ENCODE measurements around the gene KIF26B. TPM values are rescaled to one million over a fixed set of nuclear protein-coding genes. Genes with fewer than 3 reads are reported as not detected.

KIF26B gene
- total RNA-seq, 1 experiment from 2014 or later: 1.2 TPM

DNA sequence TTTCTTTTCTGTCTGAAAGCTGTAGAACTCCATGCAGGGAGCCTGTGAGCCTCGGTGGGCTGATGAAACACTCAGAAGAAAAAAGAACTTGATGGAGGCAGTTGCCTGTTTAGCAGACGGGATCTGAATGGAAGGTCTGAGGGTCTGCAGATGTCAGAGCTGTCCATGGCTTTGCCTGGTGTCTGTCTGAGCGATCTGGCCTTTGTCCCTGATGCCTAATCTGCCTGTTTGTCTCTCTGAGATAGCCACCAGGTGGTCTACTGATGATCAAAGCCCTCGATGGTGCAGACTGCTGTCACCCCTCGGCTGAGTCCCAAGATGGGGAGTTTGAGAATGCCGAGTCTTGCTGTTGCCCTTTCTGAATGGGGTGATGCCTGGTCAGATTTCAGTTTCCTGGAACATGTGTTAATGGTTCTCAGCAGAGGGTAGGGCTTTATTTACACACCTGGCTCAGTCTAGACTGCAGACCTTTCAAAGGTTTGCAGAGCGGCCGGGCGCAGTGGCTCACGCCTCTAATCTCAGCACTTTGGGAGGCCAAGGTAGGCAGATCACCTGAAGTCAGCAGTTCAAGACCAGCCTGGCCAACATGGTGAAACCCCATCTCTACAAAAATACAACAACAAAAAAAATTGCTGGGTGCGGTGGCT, 90.4 kb downstream of the KIF26B start:
- no peak for ATAC-seq
- H3K4me1 Mint-ChIP-seq: peaks cover 17% of the 10 kb centered on the region
- no peak overlapping the region for H3K27ac Mint-ChIP-seq

More for the DNA sequence above, 90.4 kb downstream of the KIF26B start:
- no peaks in the 10 kb centered on the region for H3K36me3 Mint-ChIP-seq
- peaks cover under 1% of the 10 kb centered on the region; the same call in 1 of the 2 replicates for H3K9me3 Mint-ChIP-seq
- TF ChIP-seq SMAD3 (CRISPR knock-in tag; IDR thresholded peaks at IDR 0.05; ENCODE audit: borderline replicate concordance): no peak
- no peak for TF ChIP-seq NFYB (CRISPR knock-in tag; conservative IDR thresholded peaks at IDR 0.05; ENCODE audit: low read depth)
- TF ChIP-seq, protein P1, sequence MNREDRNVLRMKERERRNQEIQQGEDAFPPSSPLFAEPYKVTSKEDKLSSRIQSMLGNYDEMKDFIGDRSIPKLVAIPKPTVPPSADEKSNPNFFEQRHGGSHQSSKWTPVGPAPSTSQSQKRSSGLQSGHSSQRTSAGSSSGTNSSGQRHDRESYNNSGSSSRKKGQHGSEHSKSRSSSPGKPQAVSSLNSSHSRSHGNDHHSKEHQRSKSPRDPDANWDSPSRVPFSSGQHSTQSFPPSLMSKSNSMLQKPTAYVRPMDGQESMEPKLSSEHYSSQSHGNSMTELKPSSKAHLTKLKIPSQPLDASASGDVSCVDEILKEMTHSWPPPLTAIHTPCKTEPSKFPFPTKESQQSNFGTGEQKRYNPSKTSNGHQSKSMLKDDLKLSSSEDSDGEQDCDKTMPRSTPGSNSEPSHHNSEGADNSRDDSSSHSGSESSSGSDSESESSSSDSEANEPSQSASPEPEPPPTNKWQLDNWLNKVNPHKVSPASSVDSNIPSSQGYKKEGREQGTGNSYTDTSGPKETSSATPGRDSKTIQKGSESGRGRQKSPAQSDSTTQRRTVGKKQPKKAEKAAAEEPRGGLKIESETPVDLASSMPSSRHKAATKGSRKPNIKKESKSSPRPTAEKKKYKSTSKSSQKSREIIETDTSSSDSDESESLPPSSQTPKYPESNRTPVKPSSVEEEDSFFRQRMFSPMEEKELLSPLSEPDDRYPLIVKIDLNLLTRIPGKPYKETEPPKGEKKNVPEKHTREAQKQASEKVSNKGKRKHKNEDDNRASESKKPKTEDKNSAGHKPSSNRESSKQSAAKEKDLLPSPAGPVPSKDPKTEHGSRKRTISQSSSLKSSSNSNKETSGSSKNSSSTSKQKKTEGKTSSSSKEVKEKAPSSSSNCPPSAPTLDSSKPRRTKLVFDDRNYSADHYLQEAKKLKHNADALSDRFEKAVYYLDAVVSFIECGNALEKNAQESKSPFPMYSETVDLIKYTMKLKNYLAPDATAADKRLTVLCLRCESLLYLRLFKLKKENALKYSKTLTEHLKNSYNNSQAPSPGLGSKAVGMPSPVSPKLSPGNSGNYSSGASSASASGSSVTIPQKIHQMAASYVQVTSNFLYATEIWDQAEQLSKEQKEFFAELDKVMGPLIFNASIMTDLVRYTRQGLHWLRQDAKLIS (CRISPR knock-in tag; IDR thresholded peaks at IDR 0.05; ENCODE audit: borderline replicate concordance): no peak
- TF ChIP-seq, protein P2, sequence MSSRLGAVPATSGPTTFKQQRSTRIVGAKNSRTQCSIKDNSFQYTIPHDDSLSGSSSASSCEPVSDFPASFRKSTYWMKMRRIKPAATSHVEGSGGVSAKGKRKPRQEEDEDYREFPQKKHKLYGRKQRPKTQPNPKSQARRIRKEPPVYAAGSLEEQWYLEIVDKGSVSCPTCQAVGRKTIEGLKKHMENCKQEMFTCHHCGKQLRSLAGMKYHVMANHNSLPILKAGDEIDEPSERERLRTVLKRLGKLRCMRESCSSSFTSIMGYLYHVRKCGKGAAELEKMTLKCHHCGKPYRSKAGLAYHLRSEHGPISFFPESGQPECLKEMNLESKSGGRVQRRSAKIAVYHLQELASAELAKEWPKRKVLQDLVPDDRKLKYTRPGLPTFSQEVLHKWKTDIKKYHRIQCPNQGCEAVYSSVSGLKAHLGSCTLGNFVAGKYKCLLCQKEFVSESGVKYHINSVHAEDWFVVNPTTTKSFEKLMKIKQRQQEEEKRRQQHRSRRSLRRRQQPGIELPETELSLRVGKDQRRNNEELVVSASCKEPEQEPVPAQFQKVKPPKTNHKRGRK (CRISPR knock-in tag; IDR thresholded peaks at IDR 0.05; ENCODE audit: borderline replicate concordance): no peak
- TF ChIP-seq, protein P3, sequence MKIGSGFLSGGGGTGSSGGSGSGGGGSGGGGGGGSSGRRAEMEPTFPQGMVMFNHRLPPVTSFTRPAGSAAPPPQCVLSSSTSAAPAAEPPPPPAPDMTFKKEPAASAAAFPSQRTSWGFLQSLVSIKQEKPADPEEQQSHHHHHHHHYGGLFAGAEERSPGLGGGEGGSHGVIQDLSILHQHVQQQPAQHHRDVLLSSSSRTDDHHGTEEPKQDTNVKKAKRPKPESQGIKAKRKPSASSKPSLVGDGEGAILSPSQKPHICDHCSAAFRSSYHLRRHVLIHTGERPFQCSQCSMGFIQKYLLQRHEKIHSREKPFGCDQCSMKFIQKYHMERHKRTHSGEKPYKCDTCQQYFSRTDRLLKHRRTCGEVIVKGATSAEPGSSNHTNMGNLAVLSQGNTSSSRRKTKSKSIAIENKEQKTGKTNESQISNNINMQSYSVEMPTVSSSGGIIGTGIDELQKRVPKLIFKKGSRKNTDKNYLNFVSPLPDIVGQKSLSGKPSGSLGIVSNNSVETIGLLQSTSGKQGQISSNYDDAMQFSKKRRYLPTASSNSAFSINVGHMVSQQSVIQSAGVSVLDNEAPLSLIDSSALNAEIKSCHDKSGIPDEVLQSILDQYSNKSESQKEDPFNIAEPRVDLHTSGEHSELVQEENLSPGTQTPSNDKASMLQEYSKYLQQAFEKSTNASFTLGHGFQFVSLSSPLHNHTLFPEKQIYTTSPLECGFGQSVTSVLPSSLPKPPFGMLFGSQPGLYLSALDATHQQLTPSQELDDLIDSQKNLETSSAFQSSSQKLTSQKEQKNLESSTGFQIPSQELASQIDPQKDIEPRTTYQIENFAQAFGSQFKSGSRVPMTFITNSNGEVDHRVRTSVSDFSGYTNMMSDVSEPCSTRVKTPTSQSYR (CRISPR knock-in tag; IDR thresholded peaks at IDR 0.05): no peak
- no peak for TF ChIP-seq EMX1 (CRISPR knock-in tag; IDR thresholded peaks at IDR 0.05)
- no peak for TF ChIP-seq NR3C1 (CRISPR knock-in tag; conservative IDR thresholded peaks at IDR 0.05; ENCODE audit: low read depth)
- TF ChIP-seq RORB (CRISPR knock-in tag; IDR thresholded peaks at IDR 0.05): no peak
- no peak for TF ChIP-seq TEAD1 (CRISPR knock-in tag; IDR thresholded peaks at IDR 0.05)
- no peak for TF ChIP-seq ESRRA (CRISPR knock-in tag; IDR thresholded peaks at IDR 0.05; ENCODE audit: borderline replicate concordance)
- TF ChIP-seq, protein P4, sequence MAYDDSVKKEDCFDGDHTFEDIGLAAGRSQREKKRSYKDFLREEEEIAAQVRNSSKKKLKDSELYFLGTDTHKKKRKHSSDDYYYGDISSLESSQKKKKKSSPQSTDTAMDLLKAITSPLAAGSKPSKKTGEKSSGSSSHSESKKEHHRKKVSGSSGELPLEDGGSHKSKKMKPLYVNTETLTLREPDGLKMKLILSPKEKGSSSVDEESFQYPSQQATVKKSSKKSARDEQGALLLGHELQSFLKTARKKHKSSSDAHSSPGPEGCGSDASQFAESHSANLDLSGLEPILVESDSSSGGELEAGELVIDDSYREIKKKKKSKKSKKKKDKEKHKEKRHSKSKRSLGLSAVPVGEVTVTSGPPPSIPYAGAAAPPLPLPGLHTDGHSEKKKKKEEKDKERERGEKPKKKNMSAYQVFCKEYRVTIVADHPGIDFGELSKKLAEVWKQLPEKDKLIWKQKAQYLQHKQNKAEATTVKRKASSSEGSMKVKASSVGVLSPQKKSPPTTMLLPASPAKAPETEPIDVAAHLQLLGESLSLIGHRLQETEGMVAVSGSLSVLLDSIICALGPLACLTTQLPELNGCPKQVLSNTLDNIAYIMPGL (CRISPR knock-in tag; IDR thresholded peaks at IDR 0.05): no peak
- TF ChIP-seq TEAD4 (CRISPR knock-in tag; IDR thresholded peaks at IDR 0.05): no peak
- no peak for TF ChIP-seq JAZF1 (CRISPR knock-in tag; IDR thresholded peaks at IDR 0.05)
- TF ChIP-seq, protein P5, sequence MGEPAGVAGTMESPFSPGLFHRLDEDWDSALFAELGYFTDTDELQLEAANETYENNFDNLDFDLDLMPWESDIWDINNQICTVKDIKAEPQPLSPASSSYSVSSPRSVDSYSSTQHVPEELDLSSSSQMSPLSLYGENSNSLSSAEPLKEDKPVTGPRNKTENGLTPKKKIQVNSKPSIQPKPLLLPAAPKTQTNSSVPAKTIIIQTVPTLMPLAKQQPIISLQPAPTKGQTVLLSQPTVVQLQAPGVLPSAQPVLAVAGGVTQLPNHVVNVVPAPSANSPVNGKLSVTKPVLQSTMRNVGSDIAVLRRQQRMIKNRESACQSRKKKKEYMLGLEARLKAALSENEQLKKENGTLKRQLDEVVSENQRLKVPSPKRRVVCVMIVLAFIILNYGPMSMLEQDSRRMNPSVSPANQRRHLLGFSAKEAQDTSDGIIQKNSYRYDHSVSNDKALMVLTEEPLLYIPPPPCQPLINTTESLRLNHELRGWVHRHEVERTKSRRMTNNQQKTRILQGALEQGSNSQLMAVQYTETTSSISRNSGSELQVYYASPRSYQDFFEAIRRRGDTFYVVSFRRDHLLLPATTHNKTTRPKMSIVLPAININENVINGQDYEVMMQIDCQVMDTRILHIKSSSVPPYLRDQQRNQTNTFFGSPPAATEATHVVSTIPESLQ (CRISPR knock-in tag; IDR thresholded peaks at IDR 0.05): no peak
- TF ChIP-seq GTF2I (CRISPR knock-in tag; conservative IDR thresholded peaks at IDR 0.05): no peak
- no peak for TF ChIP-seq ZNF416 (CRISPR knock-in tag; IDR thresholded peaks at IDR 0.05)
- no peak for TF ChIP-seq NFATC4 (CRISPR knock-in tag; IDR thresholded peaks at IDR 0.05)
- TF ChIP-seq ZNF671 (CRISPR knock-in tag; IDR thresholded peaks at IDR 0.05): no peak
- TF ChIP-seq, protein P6, sequence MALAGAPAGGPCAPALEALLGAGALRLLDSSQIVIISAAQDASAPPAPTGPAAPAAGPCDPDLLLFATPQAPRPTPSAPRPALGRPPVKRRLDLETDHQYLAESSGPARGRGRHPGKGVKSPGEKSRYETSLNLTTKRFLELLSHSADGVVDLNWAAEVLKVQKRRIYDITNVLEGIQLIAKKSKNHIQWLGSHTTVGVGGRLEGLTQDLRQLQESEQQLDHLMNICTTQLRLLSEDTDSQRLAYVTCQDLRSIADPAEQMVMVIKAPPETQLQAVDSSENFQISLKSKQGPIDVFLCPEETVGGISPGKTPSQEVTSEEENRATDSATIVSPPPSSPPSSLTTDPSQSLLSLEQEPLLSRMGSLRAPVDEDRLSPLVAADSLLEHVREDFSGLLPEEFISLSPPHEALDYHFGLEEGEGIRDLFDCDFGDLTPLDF (CRISPR knock-in tag; IDR thresholded peaks at IDR 0.05): no peak
- CTCF ChIA-PET: no interaction called here
- no peak overlapping the region for H3K4me3 Mint-ChIP-seq
- no peak for DNase-seq (ENCODE audit: low spot score)
- POLR2A ChIA-PET: no interaction called here
- H3K27me3 Mint-ChIP-seq (ENCODE audit: low read depth): no peaks in the 10 kb centered on the region
